Gastroesophageal sphincter (tissue), 4 donors: ENCODE data around the gene PXT1. TPM values are rescaled to one million over a fixed set of nuclear protein-coding genes. Genes with fewer than 3 reads are reported as not detected.
A peak's percentile ranks its signal among the peaks of the same experiment; 100 is the strongest.

Experiments
- ATAC-seq: fragments of 150-250 bp; one replicate; pipeline ENCODE4 v1.9.1; 2016; ENCODE audit warnings: mild to moderate bottlenecking, moderate library complexity
- H3K27ac ChIP-seq, 4 donors: fragments of 200-600 bp; sonication (generic) in 3 of 4; 1 replicate in 3 of 4; 2 replicates in 1 of 4; pipeline ENCODE4 v1.5.1; 2016 to 2019
- H3K27me3 ChIP-seq: fragments of 200-600 bp; sonication (generic); one replicate; pipeline ENCODE4 v1.5.1; 2019
- H3K36me3 ChIP-seq, 2 donors: fragments of 200-600 bp; sonication (generic); one replicate each; pipeline ENCODE4 v1.5.1; 2019; ENCODE audit warnings: control low read depth in 1 of 2
- H3K4me1 ChIP-seq, 3 donors: fragments of 200-600 bp; sonication (generic); 1 replicate in 2 of 3; 2 replicates in 1 of 3; pipeline ENCODE4 v1.5.1; 2016 to 2019; ENCODE audit warnings: control low read depth in 2 of 3
- H3K4me3 ChIP-seq, 2 donors: fragments of 200-600 bp; sonication (generic); one replicate each; pipeline ENCODE4 v1.5.1; 2019; ENCODE audit warnings: mild to moderate bottlenecking in 1 of 2, moderate library complexity in 1 of 2
- H3K9me3 ChIP-seq, 3 donors: fragments of 200-600 bp; sonication (generic); one replicate each; pipeline ENCODE4 v1.5.1; 2017 to 2019; ENCODE audit warnings: control low read depth in 2 of 3
- EP300 ChIP-seq: sonication (generic); formaldehyde crosslinking; IDR thresholded peaks from one replicate; pipeline ENCODE4 v1.6.1; 2017; ENCODE audit warnings: antibody characterized with exemption, mild to moderate bottlenecking
- POLR2A ChIP-seq, 2 donors: fragments of 450-650 bp; IDR thresholded peaks; one replicate each; pipeline ENCODE4 v1.6.1; 2017; ENCODE audit warnings: antibody characterized with exemption in 2 of 2, mild to moderate bottlenecking in 2 of 2, moderate library complexity in 1 of 2
- POLR2AphosphoS5 ChIP-seq: sonication (generic); formaldehyde crosslinking; IDR thresholded peaks from one replicate; pipeline ENCODE4 v1.6.1; 2017; ENCODE audit warnings: antibody characterized with exemption
- WGBS, 2 donors: methylation state at CpG; one replicate each; pipeline ENCODE4 v1.1.5; 2018; ENCODE audit warnings: low coverage in 1 of 2; 5-methylcytosine and 5-hydroxymethylcytosine counted together
- total RNA-seq, 4 donors: library from RNA; depleted of rRNA; stranded (reverse); fragments of >200 nt; gene quantifications; one replicate each; pipeline ENCODE4 v1.1.0, GENCODE V29; 2016
- TF ChIP-seq, protein P1 (sequence below), 4 experiments: fragments of 200-600 bp in 2 of 4; fragments of 450-650 bp in 2 of 4; sonication (generic) in 1 of 4; IDR thresholded peaks; one replicate each; pipeline ENCODE4 v1.5.1; 2017 to 2019; ENCODE audit warnings: antibody characterized with exemption in 4 of 4, mild to moderate bottlenecking in 2 of 4, moderate library complexity in 2 of 4

The PXT1 gene
- total RNA-seq, 4 donors from 2014 or later, result 2.0 TPM; not detected in 3

DNA sequence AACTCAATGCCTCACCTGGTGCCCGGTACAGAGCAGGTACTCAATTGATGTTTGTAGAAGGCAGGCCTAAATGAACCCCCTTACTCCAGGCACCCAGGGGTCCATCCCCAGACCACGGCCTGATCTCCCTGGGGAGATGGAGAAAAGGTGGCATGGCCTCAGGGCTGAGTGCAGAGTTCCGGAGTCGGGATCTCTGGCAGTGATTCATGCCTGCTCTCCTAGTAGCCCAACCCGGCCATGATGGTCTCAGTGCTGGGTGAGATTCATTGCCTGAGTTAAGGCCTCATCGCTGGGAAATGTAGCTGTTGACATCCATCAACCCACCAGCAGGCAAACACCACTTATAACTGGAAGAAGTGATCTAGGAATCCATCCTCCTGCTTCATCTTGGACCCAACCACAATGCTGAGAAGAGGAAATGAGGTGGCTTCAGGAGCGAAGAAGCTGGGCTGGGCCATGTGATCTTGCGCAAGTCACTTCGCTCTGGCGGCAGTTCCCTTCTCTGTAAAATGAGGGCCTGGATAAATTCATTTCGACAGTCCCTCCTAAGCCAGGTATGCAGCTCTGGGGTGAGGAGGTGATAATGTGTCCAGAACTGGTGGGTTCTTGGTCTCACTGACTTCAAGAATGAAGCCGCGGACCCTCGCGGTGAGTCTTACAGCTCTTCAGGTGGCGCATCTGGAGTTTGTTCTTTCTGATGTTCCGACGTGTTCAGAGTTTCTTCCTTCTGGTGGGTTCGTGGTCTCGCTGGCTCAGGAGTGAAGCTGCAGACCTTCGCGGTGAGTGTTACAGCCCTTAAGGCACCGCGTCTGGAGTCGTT is 79.9 kb downstream of the PXT1 start:
- no peaks in the 10 kb centered on the region for H3K27me3 ChIP-seq
- no peak for ATAC-seq
- peaks cover 0 to 23% (median 0%) of the 10 kb centered on the region in 3 donors for H3K4me1 ChIP-seq

DNA sequence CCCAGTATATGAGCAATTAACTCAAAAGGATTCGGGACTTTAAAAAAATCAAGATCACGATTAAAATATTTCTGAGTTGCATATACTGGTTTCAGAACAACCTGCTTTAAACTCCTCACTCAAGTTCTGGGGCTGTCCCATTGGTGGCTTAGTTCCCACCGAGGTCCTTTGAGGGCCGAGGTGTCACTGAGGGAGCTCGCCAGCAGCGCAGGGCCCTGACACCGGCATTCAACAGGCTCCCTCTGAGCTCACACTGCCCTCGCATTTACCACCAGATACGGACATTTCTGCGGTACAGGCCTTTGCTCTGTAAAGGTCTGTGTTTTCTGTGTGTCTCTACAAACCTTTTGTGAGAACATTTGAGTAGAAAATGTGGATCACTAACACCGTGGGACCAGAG is 81.6 kb downstream of the PXT1 start:
- 74 to 79% methylated on average over 4 to 11 of the region's 11 CpGs for WGBS, 2 donors
- no peaks in the 10 kb centered on the region for H3K27me3 ChIP-seq
- no peaks in the 10 kb centered on the region for H3K9me3 ChIP-seq
- no peaks in the 10 kb centered on the region for H3K36me3 ChIP-seq
- no peak overlapping the region for H3K27ac ChIP-seq
- TF ChIP-seq, protein P1, sequence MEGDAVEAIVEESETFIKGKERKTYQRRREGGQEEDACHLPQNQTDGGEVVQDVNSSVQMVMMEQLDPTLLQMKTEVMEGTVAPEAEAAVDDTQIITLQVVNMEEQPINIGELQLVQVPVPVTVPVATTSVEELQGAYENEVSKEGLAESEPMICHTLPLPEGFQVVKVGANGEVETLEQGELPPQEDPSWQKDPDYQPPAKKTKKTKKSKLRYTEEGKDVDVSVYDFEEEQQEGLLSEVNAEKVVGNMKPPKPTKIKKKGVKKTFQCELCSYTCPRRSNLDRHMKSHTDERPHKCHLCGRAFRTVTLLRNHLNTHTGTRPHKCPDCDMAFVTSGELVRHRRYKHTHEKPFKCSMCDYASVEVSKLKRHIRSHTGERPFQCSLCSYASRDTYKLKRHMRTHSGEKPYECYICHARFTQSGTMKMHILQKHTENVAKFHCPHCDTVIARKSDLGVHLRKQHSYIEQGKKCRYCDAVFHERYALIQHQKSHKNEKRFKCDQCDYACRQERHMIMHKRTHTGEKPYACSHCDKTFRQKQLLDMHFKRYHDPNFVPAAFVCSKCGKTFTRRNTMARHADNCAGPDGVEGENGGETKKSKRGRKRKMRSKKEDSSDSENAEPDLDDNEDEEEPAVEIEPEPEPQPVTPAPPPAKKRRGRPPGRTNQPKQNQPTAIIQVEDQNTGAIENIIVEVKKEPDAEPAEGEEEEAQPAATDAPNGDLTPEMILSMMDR (IDR thresholded peaks at IDR 0.05), result no peak
- no peak for TF ChIP-seq EP300
- no peak for TF ChIP-seq POLR2A (IDR thresholded peaks at IDR 0.05)
- TF ChIP-seq POLR2AphosphoS5, result no peak
- peaks cover 0 to 23% (median 0%) of the 10 kb centered on the region in 3 donors for H3K4me1 ChIP-seq
- no peak for ATAC-seq
- no peak overlapping the region for H3K4me3 ChIP-seq

More for the DNA sequence above, 79.9 kb downstream of the PXT1 start:
- H3K36me3 ChIP-seq, result no peaks in the 10 kb centered on the region
- 86% methylated on average over 15 of the region's 25 CpGs; no CpG with 5 or more reads in 1 of the 2 donors for WGBS, 2 donors
- TF ChIP-seq POLR2AphosphoS5 (no peak), EP300 (no peak)
- no peaks in the 10 kb centered on the region for H3K9me3 ChIP-seq
- H3K4me3 ChIP-seq, result no peak overlapping the region
- no peak overlapping the region for H3K27ac ChIP-seq

DNA sequence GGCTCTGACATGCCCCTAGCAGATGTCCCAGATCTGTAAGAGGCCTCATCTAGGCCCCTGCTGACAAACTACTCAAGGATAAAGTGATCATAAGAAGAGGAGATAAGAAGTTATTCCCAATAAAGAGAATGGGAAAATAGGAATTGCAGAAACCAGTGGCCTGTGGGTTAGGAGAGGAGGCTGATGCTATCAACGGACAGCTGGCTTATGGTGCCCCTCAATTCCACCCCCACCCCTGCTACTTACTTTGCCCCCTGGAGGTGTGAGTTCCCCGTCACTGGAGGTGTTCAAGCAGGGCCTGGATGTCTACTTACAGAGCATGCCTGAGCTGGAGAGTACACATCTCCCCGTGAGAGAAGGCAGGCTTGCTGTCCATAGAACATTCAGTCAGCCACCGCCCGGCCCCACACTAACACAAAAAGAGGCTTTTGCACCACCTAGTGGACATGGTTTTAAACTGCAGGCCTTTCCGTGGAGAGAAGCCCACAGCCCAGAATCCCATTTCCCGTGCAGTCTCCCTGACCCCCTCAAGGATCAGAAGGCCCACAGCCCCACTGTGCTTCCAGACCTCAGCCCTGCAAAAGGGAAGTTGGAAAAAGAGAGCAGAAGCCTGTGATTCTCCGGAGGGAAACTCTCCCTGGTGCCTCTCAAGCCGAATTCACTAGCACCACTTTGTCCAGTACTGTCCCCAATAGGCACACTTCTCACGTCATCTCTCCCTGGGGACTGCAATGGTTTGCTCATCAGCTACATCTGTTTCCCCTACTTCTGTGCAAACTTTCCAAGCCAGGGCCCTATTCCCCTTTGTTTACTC is 82.2 kb downstream of the PXT1 start:
- 16 to 27% methylated on average over 3 to 8 of the region's 10 CpGs for WGBS, 2 donors
- H3K27ac ChIP-seq, result no peak overlapping the region
- no peak overlapping the region for H3K4me3 ChIP-seq
- ATAC-seq, result peak; percentile 84
- no peaks in the 10 kb centered on the region for H3K36me3 ChIP-seq
- peaks cover 0 to 23% (median 0%) of the 10 kb centered on the region in 3 donors for H3K4me1 ChIP-seq
- H3K9me3 ChIP-seq, result no peaks in the 10 kb centered on the region
- no peak for TF ChIP-seq EP300
- TF ChIP-seq, protein P1 (IDR thresholded peaks at IDR 0.05), result peak in 3 of 4 experiments; percentile 79 to 88 (median 84)
- H3K27me3 ChIP-seq, result peaks cover 3% of the 10 kb centered on the region

DNA sequence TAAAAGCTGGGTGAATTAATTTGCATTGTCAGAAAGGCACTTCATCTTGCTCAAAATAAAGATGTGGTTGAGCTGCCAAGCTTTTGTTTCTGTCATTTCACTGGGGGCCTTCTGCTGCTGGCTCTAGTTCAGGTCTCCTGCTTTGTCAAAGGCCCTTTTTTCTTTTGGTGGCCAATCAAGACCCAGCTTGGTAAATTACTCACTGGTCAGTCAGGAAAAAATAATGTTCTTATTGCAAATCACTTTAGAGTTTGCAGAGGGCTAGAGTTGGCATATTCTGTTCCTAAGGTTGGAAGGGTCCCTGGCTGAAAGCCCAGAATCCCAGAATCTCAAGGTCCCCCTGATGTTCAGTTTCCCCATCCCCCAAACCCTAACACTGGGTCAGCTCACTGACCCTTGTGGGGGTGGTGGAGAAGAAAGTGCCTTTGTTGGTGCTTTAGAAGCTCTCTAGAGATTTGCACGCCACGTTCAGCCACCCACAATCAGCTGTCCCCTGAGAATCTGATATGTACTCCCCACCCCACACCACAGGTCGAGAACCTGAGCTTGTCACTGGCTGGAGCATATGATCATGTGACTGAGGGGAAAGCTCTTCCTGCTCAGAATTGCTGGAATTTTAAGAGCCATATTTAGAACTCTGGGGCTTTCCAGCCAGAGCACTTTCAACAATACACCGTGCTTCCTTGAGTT is 84.3 kb downstream of the PXT1 start:
- Histone ChIP-seq H3K4me1 (peaks cover 0 to 23% (median 0%) of the 10 kb centered on the region in 3 donors), H3K9me3 (no peaks in the 10 kb centered on the region), H3K4me3 (no peak overlapping the region), H3K36me3 (no peaks in the 10 kb centered on the region), H3K27me3 (peaks cover 4% of the 10 kb centered on the region), H3K27ac (peak overlapping the region in 2 of 4 donors; percentile 8 to 27)
- ATAC-seq, result peak; percentile 16
- 46% methylated on average over 4 of the region's 4 CpGs; no CpG with 5 or more reads in 1 of the 2 donors for WGBS, 2 donors
- TF ChIP-seq EP300, result no peak
- no peak for TF ChIP-seq POLR2AphosphoS5
- TF ChIP-seq, protein P1 (IDR thresholded peaks at IDR 0.05), result no peak
- TF ChIP-seq POLR2A (IDR thresholded peaks at IDR 0.05), result no peak

DNA sequence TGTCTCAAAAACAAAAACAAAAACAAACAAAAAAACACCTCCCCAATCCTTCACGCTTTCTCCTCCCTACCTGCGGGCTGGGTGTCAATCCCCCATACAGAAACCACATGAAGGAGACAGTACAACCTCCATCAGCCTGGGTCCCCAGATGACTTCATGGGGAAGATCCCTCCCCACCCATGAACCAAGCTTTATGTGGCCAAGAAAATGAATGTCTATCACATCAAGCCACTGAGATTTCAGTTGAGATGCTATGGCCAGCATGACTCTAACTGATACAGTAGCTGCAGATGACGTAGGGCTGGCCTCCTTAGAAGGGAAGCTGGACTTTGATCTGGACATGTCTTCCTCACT is 84.8 kb downstream of the PXT1 start:
- H3K4me3 ChIP-seq, result no peak overlapping the region
- TF ChIP-seq, protein P1 (IDR thresholded peaks at IDR 0.05), result no peak
- TF ChIP-seq POLR2AphosphoS5, result no peak
- TF ChIP-seq EP300, result no peak
- no peak for TF ChIP-seq POLR2A (IDR thresholded peaks at IDR 0.05)
- peaks cover 4% of the 10 kb centered on the region for H3K27me3 ChIP-seq
- H3K9me3 ChIP-seq, result no peaks in the 10 kb centered on the region
- WGBS, 2 donors, result 75 to 87% methylated on average over 2 to 3 of the region's 3 CpGs
- H3K27ac ChIP-seq, result no peak overlapping the region
- no peaks in the 10 kb centered on the region for H3K36me3 ChIP-seq
- ATAC-seq, result no peak
- peaks cover 0 to 23% (median 0%) of the 10 kb centered on the region in 3 donors for H3K4me1 ChIP-seq
